Measurements from ENCODE around the gene USP50. TPM values are rescaled to one million over a fixed set of nuclear protein-coding genes. Genes with fewer than 3 reads are reported as not detected.
"Not testable (repeated sequence)": the region's sequence is repeated elsewhere in the genome, so short reads cannot be mapped to it uniquely, and the experiment has no call there.

The USP50 gene
- total RNA-seq, 2 experiments from 2014 or later = not detected

- H3K4me3 Mint-ChIP-seq = no peak overlapping the region
- H3K36me3 Mint-ChIP-seq (ENCODE audit: low read depth) = no peaks in the 10 kb centered on the region
- DNase-seq = no peak
- H3K27me3 Mint-ChIP-seq = peaks cover 21% of the 10 kb centered on the region
- ChIA-PET POLR2A (no interaction called here), CTCF (no interaction called here)
- H3K4me1 Mint-ChIP-seq = no peaks in the 10 kb centered on the region
- H3K9me3 Mint-ChIP-seq = no peaks in the 10 kb centered on the region
- no peak overlapping the region for H3K27ac Mint-ChIP-seq
These were observed 2.1 kb downstream of the USP50 start for GRCh38 chr15:50544368-50544767.

GRCh38 chr15:50543556-50543955 is 2.9 kb downstream of the USP50 start:
- H3K9me3 Mint-ChIP-seq = no peaks in the 10 kb centered on the region
- no peak for DNase-seq
- H3K4me3 Mint-ChIP-seq = no peak overlapping the region
- ChIA-PET POLR2A (interaction anchor here (1.5 kb wide), 1 partner anchor 119 kb away, joined by 3 read pairs; the partner anchor contains the start of gene USP8), CTCF (no interaction called here)
- no peak overlapping the region for H3K27ac Mint-ChIP-seq
- no peaks in the 10 kb centered on the region for H3K4me1 Mint-ChIP-seq
- H3K27me3 Mint-ChIP-seq = peaks cover 21% of the 10 kb centered on the region
- no peaks in the 10 kb centered on the region for H3K36me3 Mint-ChIP-seq (ENCODE audit: low read depth)

- ChIA-PET CTCF (no interaction called here), POLR2A (interaction anchor here (1.5 kb wide), 1 partner anchor 118 kb away, joined by 3 read pairs; the partner anchor contains the start of gene USP8)
- Mint-ChIP-seq H3K4me1 (no peaks in the 10 kb centered on the region), H3K9me3 (no peaks in the 10 kb centered on the region), H3K4me3 (no peak overlapping the region), H3K27me3 (peaks cover 22% of the 10 kb centered on the region), H3K27ac (no peak overlapping the region), H3K36me3 (ENCODE audit: low read depth) (no peaks in the 10 kb centered on the region)
- DNase-seq = no peak
These were observed 3.6 kb downstream of the USP50 start for GRCh38 chr15:50542887-50543210.

GRCh38 chr15:50531766-50532165 is 14.7 kb downstream of the USP50 start:
- Mint-ChIP-seq H3K27me3 (peaks cover 5% of the 10 kb centered on the region), H3K9me3 (no peaks in the 10 kb centered on the region), H3K27ac (no peak overlapping the region), H3K4me3 (no peak overlapping the region), H3K36me3 (ENCODE audit: low read depth) (no peaks in the 10 kb centered on the region), H3K4me1 (no peaks in the 10 kb centered on the region)
- ChIA-PET CTCF (interaction anchor here (0.6 kb wide), 1 partner anchor 1414 kb away, joined by 3 read pairs; no protein-coding TSS in a partner anchor), POLR2A (no interaction called here)
- DNase-seq = no peak

GRCh38 chr15:50531163-50531562 is 15.3 kb downstream of the USP50 start:
- CTCF ChIA-PET = interaction anchor here (0.6 kb wide), 1 partner anchor 1413 kb away, joined by 3 read pairs; no protein-coding TSS in a partner anchor
- POLR2A ChIA-PET = no interaction called here

GRCh38 chr15:50523851-50524251 is 22.6 kb downstream of the USP50 start:
- Mint-ChIP-seq H3K36me3 (ENCODE audit: low read depth) (no peaks in the 10 kb centered on the region), H3K4me3 (no peak overlapping the region), H3K27me3 (no peaks in the 10 kb centered on the region), H3K27ac (no peak overlapping the region), H3K4me1 (no peaks in the 10 kb centered on the region), H3K9me3 (peaks cover 2% of the 10 kb centered on the region)
- DNase-seq = no peak
- POLR2A ChIA-PET = no interaction called here
- CTCF ChIA-PET = no interaction called here

More at GRCh38 chr15:50531163-50531562, 15.3 kb downstream of the USP50 start:
- DNase-seq = no peak
- Mint-ChIP-seq H3K4me1 (no peaks in the 10 kb centered on the region), H3K9me3 (no peaks in the 10 kb centered on the region), H3K27ac (no peak overlapping the region), H3K4me3 (no peak overlapping the region), H3K36me3 (ENCODE audit: low read depth) (no peaks in the 10 kb centered on the region), H3K27me3 (peaks cover 4% of the 10 kb centered on the region)

- H3K4me3 Mint-ChIP-seq = no peak overlapping the region
- H3K4me1 Mint-ChIP-seq = no peaks in the 10 kb centered on the region
- no peak overlapping the region for H3K27ac Mint-ChIP-seq
- H3K36me3 Mint-ChIP-seq (ENCODE audit: low read depth) = no peaks in the 10 kb centered on the region
- ChIA-PET CTCF (no interaction called here), POLR2A (no interaction called here)
- peaks cover 2% of the 10 kb centered on the region for H3K9me3 Mint-ChIP-seq
- no peaks in the 10 kb centered on the region for H3K27me3 Mint-ChIP-seq
- no peak for DNase-seq
These were observed 26.6 kb downstream of the USP50 start for GRCh38 chr15:50519740-50520425.

GRCh38 chr15:50513001-50513400 is 33.5 kb downstream of the USP50 start:
- no peaks in the 10 kb centered on the region for H3K9me3 Mint-ChIP-seq
- ChIA-PET CTCF (no interaction called here), POLR2A (no interaction called here)
- no peak overlapping the region for H3K27ac Mint-ChIP-seq
- H3K4me1 Mint-ChIP-seq = no peaks in the 10 kb centered on the region
- no peaks in the 10 kb centered on the region for H3K36me3 Mint-ChIP-seq (ENCODE audit: low read depth)
- no peak for DNase-seq
- no peaks in the 10 kb centered on the region for H3K27me3 Mint-ChIP-seq
- H3K4me3 Mint-ChIP-seq = no peak overlapping the region

- Mint-ChIP-seq H3K27me3 (no peaks in the 10 kb centered on the region), H3K27ac (no peak overlapping the region), H3K9me3 (no peaks in the 10 kb centered on the region), H3K36me3 (ENCODE audit: low read depth) (peaks cover 11% of the 10 kb centered on the region), H3K4me1 (peaks cover 11% of the 10 kb centered on the region), H3K4me3 (no peak overlapping the region)
- CTCF ChIA-PET = no interaction called here
- POLR2A ChIA-PET = interaction anchor here (0.9 kb wide), 1 partner anchor 151 kb away, joined by 4 read pairs; the partner anchor contains the start of gene GABPB1
- no peak for DNase-seq
These were observed 40.3 kb downstream of the USP50 start for GRCh38 chr15:50506121-50506520.

GRCh38 chr15:50505656-50506055 is 40.8 kb downstream of the USP50 start:
- not testable (repeated sequence) for H3K4me3 Mint-ChIP-seq, H3K27me3 Mint-ChIP-seq, H3K27ac Mint-ChIP-seq, DNase-seq, H3K9me3 Mint-ChIP-seq
- POLR2A ChIA-PET = interaction anchor here (0.6 to 0.9 kb wide), 2 partner anchors 150 to 180 kb away, joined by 3 to 4 read pairs; partner anchors contain the start of gene GABPB1
- Mint-ChIP-seq H3K36me3 (ENCODE audit: low read depth) (peaks cover 14% of the 10 kb centered on the region), H3K4me1 (peaks cover 11% of the 10 kb centered on the region)
- CTCF ChIA-PET = interaction anchor here (1.1 kb wide), 1 partner anchor 38 kb away, joined by 4 read pairs; no protein-coding TSS in a partner anchor

- Mint-ChIP-seq H3K36me3 (ENCODE audit: low read depth) (peaks cover 31% of the 10 kb centered on the region), H3K27me3 (no peaks in the 10 kb centered on the region), H3K9me3 (no peaks in the 10 kb centered on the region), H3K4me3 (no peak overlapping the region), H3K4me1 (peaks cover 11% of the 10 kb centered on the region), H3K27ac (no peak overlapping the region)
- POLR2A ChIA-PET = no interaction called here
- no peak for DNase-seq
- CTCF ChIA-PET = no interaction called here
These were observed 43.3 kb downstream of the USP50 start for GRCh38 chr15:50503144-50503543.

- ChIA-PET POLR2A (no interaction called here), CTCF (no interaction called here)
- Mint-ChIP-seq H3K4me1 (peaks cover 11% of the 10 kb centered on the region), H3K27ac (no peak overlapping the region), H3K9me3 (no peaks in the 10 kb centered on the region), H3K4me3 (no peak overlapping the region), H3K36me3 (ENCODE audit: low read depth) (peaks cover 35% of the 10 kb centered on the region), H3K27me3 (no peaks in the 10 kb centered on the region)
- DNase-seq = no peak
These were observed 44.7 kb downstream of the USP50 start for GRCh38 chr15:50501815-50502214.

- Mint-ChIP-seq H3K9me3 (no peaks in the 10 kb centered on the region), H3K27ac (no peak overlapping the region), H3K4me1 (peaks cover 11% of the 10 kb centered on the region), H3K27me3 (no peaks in the 10 kb centered on the region), H3K4me3 (no peak overlapping the region), H3K36me3 (ENCODE audit: low read depth) (peaks cover 40% of the 10 kb centered on the region)
- CTCF ChIA-PET = no interaction called here
- POLR2A ChIA-PET = no interaction called here
- no peak for DNase-seq
These were observed 46.1 kb downstream of the USP50 start for GRCh38 chr15:50500352-50500751.

GRCh38 chr15:50496692-50497091 is 49.8 kb downstream of the USP50 start:
- H3K27ac Mint-ChIP-seq = no peak overlapping the region
- H3K36me3 Mint-ChIP-seq (ENCODE audit: low read depth) = peaks cover 58% of the 10 kb centered on the region
- H3K27me3 Mint-ChIP-seq = no peaks in the 10 kb centered on the region
- no peak for DNase-seq
- H3K4me1 Mint-ChIP-seq = no peaks in the 10 kb centered on the region
- CTCF ChIA-PET = interaction anchor here (0.9 kb wide), 1 partner anchor 25 kb away, joined by 3 read pairs; no protein-coding TSS in a partner anchor
- no peak overlapping the region for H3K4me3 Mint-ChIP-seq
- POLR2A ChIA-PET = no interaction called here
- no peaks in the 10 kb centered on the region for H3K9me3 Mint-ChIP-seq
